ENCODE measurements around the gene MIPOL1. TPM values are rescaled to one million over a fixed set of nuclear protein-coding genes. Genes with fewer than 3 reads are reported as not detected.

MIPOL1 gene
- total and polyA plus RNA-seq, 7 donors: 1.2 to 21.6 (median 11.7) TPM

- Histone ChIP-seq H3K4me1 (no peaks in the 10 kb centered on the region), H3K27me3 (no peaks in the 10 kb centered on the region), H3K4me3 (no peak overlapping the region), H3K36me3 (no peaks in the 10 kb centered on the region), H3K27ac (no peak overlapping the region), H3K9me3 (no peaks in the 10 kb centered on the region)
- TF ChIP-seq CTCF (IDR thresholded peaks at IDR 0.05): no peak
- TF ChIP-seq EP300 (IDR thresholded peaks at IDR 0.05): no peak
- no peak for TF ChIP-seq POLR2A (IDR thresholded peaks at IDR 0.05)
- no peak for TF ChIP-seq POLR2AphosphoS5 (IDR thresholded peaks at IDR 0.05)
- no peak for DNase-seq
- WGBS, 2 donors: 92 to 95% methylated on average over 1 of the region's 1 CpG
- intact Hi-C loops (cut with DNase I): no loop called here
Measured at GRCh38 chr14:37413050-37413449, 215.3 kb downstream of the MIPOL1 start.

- no peak for DNase-seq
- Histone ChIP-seq H3K4me3 (no peak overlapping the region), H3K4me1 (no peaks in the 10 kb centered on the region), H3K9me3 (no peaks in the 10 kb centered on the region), H3K27me3 (no peaks in the 10 kb centered on the region), H3K36me3 (no peaks in the 10 kb centered on the region), H3K27ac (no peak overlapping the region)
- WGBS, 2 donors: 22 to 58% methylated on average over 3 of the region's 3 CpGs
- intact Hi-C loops (cut with DNase I): no loop called here
- TF ChIP-seq POLR2AphosphoS5 (IDR thresholded peaks at IDR 0.05) (no peak), EP300 (IDR thresholded peaks at IDR 0.05) (no peak), POLR2A (IDR thresholded peaks at IDR 0.05) (no peak), CTCF (IDR thresholded peaks at IDR 0.05) (no peak)
Measured at GRCh38 chr14:37413504-37414003, 215.8 kb downstream of the MIPOL1 start.

- intact Hi-C loops (cut with DNase I): no loop called here
- TF ChIP-seq POLR2A (IDR thresholded peaks at IDR 0.05) (no peak), CTCF (IDR thresholded peaks at IDR 0.05) (no peak)
- DNase-seq: no peak
- Histone ChIP-seq H3K4me1 (no peaks in the 10 kb centered on the region), H3K36me3 (no peaks in the 10 kb centered on the region), H3K4me3 (no peak overlapping the region), H3K9me3 (no peaks in the 10 kb centered on the region), H3K27ac (no peak overlapping the region), H3K27me3 (no peaks in the 10 kb centered on the region)
- WGBS, 2 donors: 92 to 97% methylated on average over 2 of the region's 2 CpGs
Measured at GRCh38 chr14:37416264-37416663, 218.5 kb downstream of the MIPOL1 start.

GRCh38 chr14:37417151-37417550 lies 219.4 kb downstream of the MIPOL1 start:
- no peaks in the 10 kb centered on the region for H3K27me3 ChIP-seq
- intact Hi-C loops (cut with DNase I): no loop called here
- TF ChIP-seq EP300 (IDR thresholded peaks at IDR 0.05): no peak
- no peak for TF ChIP-seq POLR2A (IDR thresholded peaks at IDR 0.05)
- no peak for TF ChIP-seq POLR2AphosphoS5 (IDR thresholded peaks at IDR 0.05)
- no peak for TF ChIP-seq CTCF (IDR thresholded peaks at IDR 0.05)
- 86 to 94% methylated on average over 1 of the region's 1 CpG for WGBS, 2 donors
- no peak for DNase-seq
- H3K27ac ChIP-seq: no peak overlapping the region
- H3K9me3 ChIP-seq: no peaks in the 10 kb centered on the region
- H3K36me3 ChIP-seq: no peaks in the 10 kb centered on the region
- no peak overlapping the region for H3K4me3 ChIP-seq
- no peaks in the 10 kb centered on the region for H3K4me1 ChIP-seq

GRCh38 chr14:37417833-37418232 lies 220.1 kb downstream of the MIPOL1 start:
- Histone ChIP-seq H3K4me3 (no peak overlapping the region), H3K27ac (no peak overlapping the region), H3K36me3 (no peaks in the 10 kb centered on the region), H3K27me3 (no peaks in the 10 kb centered on the region), H3K4me1 (no peaks in the 10 kb centered on the region), H3K9me3 (no peaks in the 10 kb centered on the region)
- WGBS, 2 donors: 15 to 61% methylated on average over 1 of the region's 1 CpG
- TF ChIP-seq POLR2AphosphoS5 (IDR thresholded peaks at IDR 0.05) (no peak), EP300 (IDR thresholded peaks at IDR 0.05) (no peak), CTCF (IDR thresholded peaks at IDR 0.05) (no peak), POLR2A (IDR thresholded peaks at IDR 0.05) (no peak)
- no peak for DNase-seq
- intact Hi-C loops (cut with DNase I): no loop called here
